Astrocyte (in vitro differentiated cells and primary cell): ENCODE data around the gene PARP16.

ENCODE experiments used
- CTCF ChIP-seq: IDR thresholded peaks from 2 replicates; pipeline ENCODE4 v1.5.1; 2011; ENCODE audit warnings: low read depth, mild to moderate bottlenecking, inconsistent platforms, low read length, moderate library complexity; ENCODE audit not compliant: insufficient read depth
- EZH2 ChIP-seq: IDR thresholded peaks from 2 replicates; pipeline ENCODE4 v1.6.1; 2012; ENCODE audit warnings: mild to moderate bottlenecking, low read length, inconsistent platforms; ENCODE audit not compliant: insufficient read depth

GRCh38 chr15:65332391-65333147 lies 45.9 kb upstream of the PARP16 start:
- TF ChIP-seq CTCF = no peak
- no peak for TF ChIP-seq EZH2
